WTC11 (cell line): Measurements from ENCODE around the gene DCAF11. TPM values are rescaled to one million over a fixed set of nuclear protein-coding genes. Genes with fewer than 3 reads are reported as not detected.

Experiments used
- ATAC-seq: fragments of 200-7000 bp; cut with Tn5 transposase; 2 replicates; pipeline ENCODE4 v1.10.0; 2021; ENCODE audit warnings: mild to moderate bottlenecking, moderate library complexity
- CTCF ChIA-PET: fragments of 300-600 bp; sonication (Branson Sonifier 250); formaldehyde crosslinking; loops from one replicate; lab custom pipeline; 2021; ENCODE audit warnings: antibody characterized with exemption; lab: Charles Lee
- POLR2A ChIA-PET: fragments of 350-600 bp; sonication (Branson Sonifier 250); formaldehyde crosslinking; loops from one replicate; lab custom pipeline; 2021; ENCODE audit warnings: antibody characterized with exemption; lab: Charles Lee
- DNase-seq: peaks from one replicate; pipeline ENCODE4 v3.0.0; 2021; ENCODE audit warnings: low spot score
- H3K27ac Mint-ChIP-seq: 2 replicates; pipeline ENCODE4 v1.8.0; 2021; ENCODE audit warnings: mixed read lengths
- H3K27me3 Mint-ChIP-seq: 2 replicates; pipeline ENCODE4 v1.8.0; 2021; ENCODE audit warnings: low read depth, mild to moderate bottlenecking, moderate library complexity, mixed read lengths
- H3K36me3 Mint-ChIP-seq: 2 replicates; pipeline ENCODE4 v1.8.0; 2021; ENCODE audit warnings: mixed read lengths
- H3K4me1 Mint-ChIP-seq: 2 replicates; pipeline ENCODE4 v1.8.0; 2022; ENCODE audit warnings: mixed read lengths
- H3K4me3 Mint-ChIP-seq: 2 replicates; pipeline ENCODE4 v1.8.0; 2021; ENCODE audit warnings: mild to moderate bottlenecking, moderate library complexity, mixed read lengths
- H3K9me3 Mint-ChIP-seq: 2 replicates; pipeline ENCODE4 v1.8.0; 2021; ENCODE audit warnings: mixed read lengths
- ESRRA ChIP-seq: sonication (generic); formaldehyde crosslinking; IDR thresholded peaks from 2 replicates; pipeline ENCODE4 v1.8.1; 2022; ENCODE audit warnings: mild to moderate bottlenecking, missing genetic modification reagents, borderline replicate concordance
- GRHL2 ChIP-seq: fragments of 250-450 bp; sonication (Bioruptor Pico); IDR thresholded peaks from 2 replicates; pipeline ENCODE4 v1.8.0; 2022; ENCODE audit warnings: mild to moderate bottlenecking, moderate library complexity; ENCODE audit not compliant: insufficient replicate concordance, severe bottlenecking
- JUN ChIP-seq: sonication (generic); formaldehyde crosslinking; IDR thresholded peaks from 2 replicates; pipeline ENCODE4 v1.8.0; 2023; ENCODE audit warnings: mild to moderate bottlenecking, missing genetic modification reagents
- NFATC4 ChIP-seq: fragments of 250-450 bp; sonication (Bioruptor Pico); IDR thresholded peaks from 2 replicates; pipeline ENCODE4 v1.9.0; 2021; ENCODE audit warnings: mild to moderate bottlenecking
- NFE2L1 ChIP-seq: sonication (generic); formaldehyde crosslinking; IDR thresholded peaks from 2 replicates; pipeline ENCODE4 v1.8.1; 2023; ENCODE audit warnings: missing genetic modification reagents
- NR2C2 ChIP-seq: sonication (generic); formaldehyde crosslinking; IDR thresholded peaks from 2 replicates; pipeline ENCODE4 v1.8.0; 2022; ENCODE audit warnings: mild to moderate bottlenecking, missing genetic modification reagents
- OVOL2 ChIP-seq: fragments of 250-450 bp; sonication (Bioruptor Pico); IDR thresholded peaks from 2 replicates; pipeline ENCODE4 v1.9.0; 2021; ENCODE audit warnings: mild to moderate bottlenecking, borderline replicate concordance
- RELA ChIP-seq: sonication (generic); formaldehyde crosslinking; IDR thresholded peaks from 2 replicates; pipeline ENCODE4 v1.8.1; 2022; ENCODE audit warnings: missing genetic modification reagents, mild to moderate bottlenecking, borderline replicate concordance
- ZNF219 ChIP-seq: sonication (generic); formaldehyde crosslinking; IDR thresholded peaks from 2 replicates; pipeline ENCODE4 v1.8.0; 2023; ENCODE audit warnings: missing genetic modification reagents, mild to moderate bottlenecking, borderline replicate concordance
- total RNA-seq: library from RNA; stranded (reverse); gene quantifications from 3 replicates; pipeline ENCODE4 v1.2.3, GENCODE V29; 2021
- TF ChIP-seq, protein P1 (sequence below): fragments of 250-450 bp; sonication (Bioruptor Pico); IDR thresholded peaks from 2 replicates; pipeline ENCODE4 v1.9.0; 2021; ENCODE audit warnings: mild to moderate bottlenecking, borderline replicate concordance
- TF ChIP-seq, protein P2 (sequence below): sonication (generic); formaldehyde crosslinking; IDR thresholded peaks from 2 replicates; pipeline ENCODE4 v1.8.0; 2022; ENCODE audit warnings: mild to moderate bottlenecking, missing genetic modification reagents
- TF ChIP-seq, protein P3 (sequence below): sonication (generic); formaldehyde crosslinking; IDR thresholded peaks from 2 replicates; pipeline ENCODE4 v1.8.1; 2022; ENCODE audit warnings: low read depth, mild to moderate bottlenecking, moderate library complexity, missing genetic modification reagents, borderline replicate concordance
- TF ChIP-seq, protein P4 (sequence below): fragments of 250-450 bp; sonication (Bioruptor Pico); IDR thresholded peaks from 2 replicates; pipeline ENCODE4 v1.9.0; 2021; ENCODE audit warnings: mild to moderate bottlenecking
- TF ChIP-seq, protein P5 (sequence below): sonication (generic); formaldehyde crosslinking; IDR thresholded peaks from 2 replicates; pipeline ENCODE4 v1.8.0; 2022; ENCODE audit warnings: mild to moderate bottlenecking, missing genetic modification reagents
- TF ChIP-seq, protein P6 (sequence below): sonication (generic); formaldehyde crosslinking; IDR thresholded peaks from 2 replicates; pipeline ENCODE4 v1.8.1; 2023; ENCODE audit warnings: mild to moderate bottlenecking, missing genetic modification reagents, moderate library complexity
- TF ChIP-seq, protein P7 (sequence below): sonication (generic); formaldehyde crosslinking; IDR thresholded peaks from 2 replicates; pipeline ENCODE4 v1.8.0; 2023; ENCODE audit warnings: missing genetic modification reagents
- TF ChIP-seq, protein P8 (sequence below): fragments of 200-600 bp; IDR thresholded peaks from 2 replicates; pipeline ENCODE4 v1.8.0; 2022; ENCODE audit warnings: antibody characterized with exemption
- TF ChIP-seq, protein P9 (sequence below): fragments of 250-450 bp; sonication (Bioruptor Pico); IDR thresholded peaks from 2 replicates; pipeline ENCODE4 v2.1.2; 2022; ENCODE audit warnings: mild to moderate bottlenecking, moderate library complexity
- TF ChIP-seq, protein P10 (sequence below): sonication (generic); formaldehyde crosslinking; IDR thresholded peaks from 2 replicates; pipeline ENCODE4 v1.8.1; 2022; ENCODE audit warnings: mild to moderate bottlenecking, moderate library complexity, missing genetic modification reagents

DCAF11 gene
- total RNA-seq, 1 experiment from 2014 or later: 73.6 TPM

DNA sequence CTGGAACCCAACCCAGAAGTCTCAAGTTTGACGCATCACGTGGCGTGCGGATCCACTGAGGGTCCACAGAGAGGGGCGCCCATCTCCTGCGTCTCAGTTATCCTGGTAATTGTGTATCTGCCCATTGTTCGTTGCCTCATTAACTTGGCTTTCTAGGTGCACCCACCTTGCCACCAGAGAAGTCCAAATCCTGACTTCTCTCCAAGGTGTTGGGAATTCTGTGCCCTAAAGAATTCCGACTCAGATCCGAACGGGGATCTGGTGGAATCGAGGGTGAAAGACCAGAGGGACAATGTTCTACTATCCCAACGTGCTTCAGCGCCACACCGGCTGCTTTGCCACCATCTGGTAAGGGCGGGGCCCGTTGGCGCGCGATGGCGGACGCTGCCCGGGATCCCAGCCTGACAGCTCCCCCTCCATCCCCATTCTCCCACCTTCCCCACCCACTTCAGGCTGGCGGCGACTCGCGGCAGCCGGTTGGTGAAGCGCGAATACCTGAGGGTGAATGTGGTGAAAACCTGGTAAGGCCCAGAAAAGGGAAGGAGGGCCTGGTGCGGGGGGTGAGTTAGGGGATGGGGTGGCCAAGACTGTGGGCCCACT lies 57.8 kb downstream of the DCAF11 start (continued):
- TF ChIP-seq, protein P1, sequence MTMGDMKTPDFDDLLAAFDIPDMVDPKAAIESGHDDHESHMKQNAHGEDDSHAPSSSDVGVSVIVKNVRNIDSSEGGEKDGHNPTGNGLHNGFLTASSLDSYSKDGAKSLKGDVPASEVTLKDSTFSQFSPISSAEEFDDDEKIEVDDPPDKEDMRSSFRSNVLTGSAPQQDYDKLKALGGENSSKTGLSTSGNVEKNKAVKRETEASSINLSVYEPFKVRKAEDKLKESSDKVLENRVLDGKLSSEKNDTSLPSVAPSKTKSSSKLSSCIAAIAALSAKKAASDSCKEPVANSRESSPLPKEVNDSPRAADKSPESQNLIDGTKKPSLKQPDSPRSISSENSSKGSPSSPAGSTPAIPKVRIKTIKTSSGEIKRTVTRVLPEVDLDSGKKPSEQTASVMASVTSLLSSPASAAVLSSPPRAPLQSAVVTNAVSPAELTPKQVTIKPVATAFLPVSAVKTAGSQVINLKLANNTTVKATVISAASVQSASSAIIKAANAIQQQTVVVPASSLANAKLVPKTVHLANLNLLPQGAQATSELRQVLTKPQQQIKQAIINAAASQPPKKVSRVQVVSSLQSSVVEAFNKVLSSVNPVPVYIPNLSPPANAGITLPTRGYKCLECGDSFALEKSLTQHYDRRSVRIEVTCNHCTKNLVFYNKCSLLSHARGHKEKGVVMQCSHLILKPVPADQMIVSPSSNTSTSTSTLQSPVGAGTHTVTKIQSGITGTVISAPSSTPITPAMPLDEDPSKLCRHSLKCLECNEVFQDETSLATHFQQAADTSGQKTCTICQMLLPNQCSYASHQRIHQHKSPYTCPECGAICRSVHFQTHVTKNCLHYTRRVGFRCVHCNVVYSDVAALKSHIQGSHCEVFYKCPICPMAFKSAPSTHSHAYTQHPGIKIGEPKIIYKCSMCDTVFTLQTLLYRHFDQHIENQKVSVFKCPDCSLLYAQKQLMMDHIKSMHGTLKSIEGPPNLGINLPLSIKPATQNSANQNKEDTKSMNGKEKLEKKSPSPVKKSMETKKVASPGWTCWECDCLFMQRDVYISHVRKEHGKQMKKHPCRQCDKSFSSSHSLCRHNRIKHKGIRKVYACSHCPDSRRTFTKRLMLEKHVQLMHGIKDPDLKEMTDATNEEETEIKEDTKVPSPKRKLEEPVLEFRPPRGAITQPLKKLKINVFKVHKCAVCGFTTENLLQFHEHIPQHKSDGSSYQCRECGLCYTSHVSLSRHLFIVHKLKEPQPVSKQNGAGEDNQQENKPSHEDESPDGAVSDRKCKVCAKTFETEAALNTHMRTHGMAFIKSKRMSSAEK: no peak
- TF ChIP-seq, protein P2, sequence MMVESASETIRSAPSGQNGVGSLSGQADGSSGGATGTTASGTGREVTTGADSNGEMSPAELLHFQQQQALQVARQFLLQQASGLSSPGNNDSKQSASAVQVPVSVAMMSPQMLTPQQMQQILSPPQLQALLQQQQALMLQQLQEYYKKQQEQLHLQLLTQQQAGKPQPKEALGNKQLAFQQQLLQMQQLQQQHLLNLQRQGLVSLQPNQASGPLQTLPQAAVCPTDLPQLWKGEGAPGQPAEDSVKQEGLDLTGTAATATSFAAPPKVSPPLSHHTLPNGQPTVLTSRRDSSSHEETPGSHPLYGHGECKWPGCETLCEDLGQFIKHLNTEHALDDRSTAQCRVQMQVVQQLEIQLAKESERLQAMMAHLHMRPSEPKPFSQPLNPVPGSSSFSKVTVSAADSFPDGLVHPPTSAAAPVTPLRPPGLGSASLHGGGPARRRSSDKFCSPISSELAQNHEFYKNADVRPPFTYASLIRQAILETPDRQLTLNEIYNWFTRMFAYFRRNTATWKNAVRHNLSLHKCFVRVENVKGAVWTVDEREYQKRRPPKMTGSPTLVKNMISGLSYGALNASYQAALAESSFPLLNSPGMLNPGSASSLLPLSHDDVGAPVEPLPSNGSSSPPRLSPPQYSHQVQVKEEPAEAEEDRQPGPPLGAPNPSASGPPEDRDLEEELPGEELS (CRISPR knock-in tag): no peak
- TF ChIP-seq GRHL2 (CRISPR knock-in tag): no peak
- TF ChIP-seq, protein P3, sequence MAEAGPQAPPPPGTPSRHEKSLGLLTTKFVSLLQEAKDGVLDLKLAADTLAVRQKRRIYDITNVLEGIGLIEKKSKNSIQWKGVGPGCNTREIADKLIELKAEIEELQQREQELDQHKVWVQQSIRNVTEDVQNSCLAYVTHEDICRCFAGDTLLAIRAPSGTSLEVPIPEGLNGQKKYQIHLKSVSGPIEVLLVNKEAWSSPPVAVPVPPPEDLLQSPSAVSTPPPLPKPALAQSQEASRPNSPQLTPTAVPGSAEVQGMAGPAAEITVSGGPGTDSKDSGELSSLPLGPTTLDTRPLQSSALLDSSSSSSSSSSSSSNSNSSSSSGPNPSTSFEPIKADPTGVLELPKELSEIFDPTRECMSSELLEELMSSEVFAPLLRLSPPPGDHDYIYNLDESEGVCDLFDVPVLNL (CRISPR knock-in tag): no peak
- no peak for TF ChIP-seq NFE2L1 (CRISPR knock-in tag)
- TF ChIP-seq, protein P4, sequence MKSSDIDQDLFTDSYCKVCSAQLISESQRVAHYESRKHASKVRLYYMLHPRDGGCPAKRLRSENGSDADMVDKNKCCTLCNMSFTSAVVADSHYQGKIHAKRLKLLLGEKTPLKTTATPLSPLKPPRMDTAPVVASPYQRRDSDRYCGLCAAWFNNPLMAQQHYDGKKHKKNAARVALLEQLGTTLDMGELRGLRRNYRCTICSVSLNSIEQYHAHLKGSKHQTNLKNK (CRISPR knock-in tag): no peak
- TF ChIP-seq, protein P5, sequence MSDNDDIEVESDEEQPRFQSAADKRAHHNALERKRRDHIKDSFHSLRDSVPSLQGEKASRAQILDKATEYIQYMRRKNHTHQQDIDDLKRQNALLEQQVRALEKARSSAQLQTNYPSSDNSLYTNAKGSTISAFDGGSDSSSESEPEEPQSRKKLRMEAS (CRISPR knock-in tag): peak; percentile 63; the same call in 1 of the 2 replicates
- no peak for TF ChIP-seq OVOL2 (CRISPR knock-in tag)
- TF ChIP-seq NFATC4 (CRISPR knock-in tag): no peak
- TF ChIP-seq, protein P6, sequence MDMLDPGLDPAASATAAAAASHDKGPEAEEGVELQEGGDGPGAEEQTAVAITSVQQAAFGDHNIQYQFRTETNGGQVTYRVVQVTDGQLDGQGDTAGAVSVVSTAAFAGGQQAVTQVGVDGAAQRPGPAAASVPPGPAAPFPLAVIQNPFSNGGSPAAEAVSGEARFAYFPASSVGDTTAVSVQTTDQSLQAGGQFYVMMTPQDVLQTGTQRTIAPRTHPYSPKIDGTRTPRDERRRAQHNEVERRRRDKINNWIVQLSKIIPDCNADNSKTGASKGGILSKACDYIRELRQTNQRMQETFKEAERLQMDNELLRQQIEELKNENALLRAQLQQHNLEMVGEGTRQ (CRISPR knock-in tag): peak; percentile 69

DNA sequence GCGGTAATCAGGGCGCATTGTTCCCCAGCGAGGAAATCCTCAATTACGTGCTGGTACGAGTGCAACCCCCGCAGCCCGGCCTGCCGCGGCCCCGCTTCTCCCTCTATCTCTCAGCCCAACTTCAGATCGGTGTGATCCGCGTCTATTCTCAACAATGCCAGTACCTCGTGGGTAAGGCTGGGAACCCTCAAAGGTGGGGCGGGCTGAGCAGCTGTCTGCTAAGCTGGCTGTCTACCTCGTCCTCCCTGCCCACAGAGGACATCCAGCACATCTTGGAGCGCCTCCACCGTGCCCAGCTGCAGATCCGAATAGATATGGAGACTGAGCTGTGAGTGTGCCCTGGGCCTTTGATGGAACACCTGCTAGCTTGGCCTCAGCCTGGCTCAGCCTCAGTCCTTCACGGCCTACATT lies 58.3 kb downstream of the DCAF11 start:
- CTCF ChIA-PET: interaction anchor here (0.9 to 3.1 kb wide), 3 partner anchors 12 to 115 kb away, joined by 3 to 16 read pairs (median 9); partner anchors contain the start of genes IRF9 and TM9SF1
- peaks cover 3% of the 10 kb centered on the region; the same call in 1 of the 2 replicates for H3K36me3 Mint-ChIP-seq
- no peak overlapping the region for H3K27ac Mint-ChIP-seq
- H3K4me3 Mint-ChIP-seq: peak overlapping the region; percentile 79
- DNase-seq (no peak), ATAC-seq (no peak)
- H3K27me3 Mint-ChIP-seq: no peaks in the 10 kb centered on the region; the same call in none of the 2 replicates
- POLR2A ChIA-PET: interaction anchor here (1.2 to 1.4 kb wide), 2 partner anchors 12 to 22 kb away, joined by 4 to 6 read pairs; partner anchors contain the start of genes IRF9 and TM9SF1
- H3K9me3 Mint-ChIP-seq: no peaks in the 10 kb centered on the region
- H3K4me1 Mint-ChIP-seq: peaks cover 9% of the 10 kb centered on the region
- TF ChIP-seq RELA (CRISPR knock-in tag): no peak
- TF ChIP-seq, protein P7, sequence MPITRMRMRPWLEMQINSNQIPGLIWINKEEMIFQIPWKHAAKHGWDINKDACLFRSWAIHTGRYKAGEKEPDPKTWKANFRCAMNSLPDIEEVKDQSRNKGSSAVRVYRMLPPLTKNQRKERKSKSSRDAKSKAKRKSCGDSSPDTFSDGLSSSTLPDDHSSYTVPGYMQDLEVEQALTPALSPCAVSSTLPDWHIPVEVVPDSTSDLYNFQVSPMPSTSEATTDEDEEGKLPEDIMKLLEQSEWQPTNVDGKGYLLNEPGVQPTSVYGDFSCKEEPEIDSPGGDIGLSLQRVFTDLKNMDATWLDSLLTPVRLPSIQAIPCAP (CRISPR knock-in tag): no peak
- no peak for TF ChIP-seq JUN
- no peak for TF ChIP-seq ZNF219 (CRISPR knock-in tag)
- no peak for TF ChIP-seq ESRRA (CRISPR knock-in tag)
- TF ChIP-seq, protein P8, sequence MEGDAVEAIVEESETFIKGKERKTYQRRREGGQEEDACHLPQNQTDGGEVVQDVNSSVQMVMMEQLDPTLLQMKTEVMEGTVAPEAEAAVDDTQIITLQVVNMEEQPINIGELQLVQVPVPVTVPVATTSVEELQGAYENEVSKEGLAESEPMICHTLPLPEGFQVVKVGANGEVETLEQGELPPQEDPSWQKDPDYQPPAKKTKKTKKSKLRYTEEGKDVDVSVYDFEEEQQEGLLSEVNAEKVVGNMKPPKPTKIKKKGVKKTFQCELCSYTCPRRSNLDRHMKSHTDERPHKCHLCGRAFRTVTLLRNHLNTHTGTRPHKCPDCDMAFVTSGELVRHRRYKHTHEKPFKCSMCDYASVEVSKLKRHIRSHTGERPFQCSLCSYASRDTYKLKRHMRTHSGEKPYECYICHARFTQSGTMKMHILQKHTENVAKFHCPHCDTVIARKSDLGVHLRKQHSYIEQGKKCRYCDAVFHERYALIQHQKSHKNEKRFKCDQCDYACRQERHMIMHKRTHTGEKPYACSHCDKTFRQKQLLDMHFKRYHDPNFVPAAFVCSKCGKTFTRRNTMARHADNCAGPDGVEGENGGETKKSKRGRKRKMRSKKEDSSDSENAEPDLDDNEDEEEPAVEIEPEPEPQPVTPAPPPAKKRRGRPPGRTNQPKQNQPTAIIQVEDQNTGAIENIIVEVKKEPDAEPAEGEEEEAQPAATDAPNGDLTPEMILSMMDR: no peak
- TF ChIP-seq NR2C2 (CRISPR knock-in tag): no peak
- TF ChIP-seq, protein P9, sequence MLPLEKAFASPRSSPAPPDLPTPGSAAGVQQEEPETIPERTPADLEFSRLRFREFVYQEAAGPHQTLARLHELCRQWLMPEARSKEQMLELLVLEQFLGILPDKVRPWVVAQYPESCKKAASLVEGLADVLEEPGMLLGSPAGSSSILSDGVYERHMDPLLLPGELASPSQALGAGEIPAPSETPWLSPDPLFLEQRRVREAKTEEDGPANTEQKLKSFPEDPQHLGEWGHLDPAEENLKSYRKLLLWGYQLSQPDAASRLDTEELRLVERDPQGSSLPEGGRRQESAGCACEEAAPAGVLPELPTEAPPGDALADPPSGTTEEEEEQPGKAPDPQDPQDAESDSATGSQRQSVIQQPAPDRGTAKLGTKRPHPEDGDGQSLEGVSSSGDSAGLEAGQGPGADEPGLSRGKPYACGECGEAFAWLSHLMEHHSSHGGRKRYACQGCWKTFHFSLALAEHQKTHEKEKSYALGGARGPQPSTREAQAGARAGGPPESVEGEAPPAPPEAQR (CRISPR knock-in tag): no peak
- TF ChIP-seq, protein P10, sequence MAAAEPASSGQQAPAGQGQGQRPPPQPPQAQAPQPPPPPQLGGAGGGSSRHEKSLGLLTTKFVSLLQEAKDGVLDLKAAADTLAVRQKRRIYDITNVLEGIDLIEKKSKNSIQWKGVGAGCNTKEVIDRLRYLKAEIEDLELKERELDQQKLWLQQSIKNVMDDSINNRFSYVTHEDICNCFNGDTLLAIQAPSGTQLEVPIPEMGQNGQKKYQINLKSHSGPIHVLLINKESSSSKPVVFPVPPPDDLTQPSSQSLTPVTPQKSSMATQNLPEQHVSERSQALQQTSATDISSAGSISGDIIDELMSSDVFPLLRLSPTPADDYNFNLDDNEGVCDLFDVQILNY (CRISPR knock-in tag): no peak
